CD4-positive, alpha-beta T cell (primary cell): ENCODE results near the gene EPOP. TPM values are rescaled to one million over a fixed set of nuclear protein-coding genes. Genes with fewer than 3 reads are reported as not detected.

Experiments used
- ATAC-seq: fragments of 200-7000 bp; cut with Tn5 transposase; one replicate; pipeline ENCODE4 v1.10.0; 2022; ENCODE audit warnings: mild to moderate bottlenecking; ENCODE audit not compliant: poor library complexity
- CTCF ChIA-PET: fragments of 350-600 bp; sonication (Branson Sonifier 250); formaldehyde crosslinking; loops from one replicate; lab custom pipeline; 2021; ENCODE audit warnings: antibody characterized with exemption, inconsistent platforms; lab: Charles Lee
- POLR2A ChIA-PET: fragments of 350-600 bp; sonication (Branson Sonifier 250); formaldehyde crosslinking; loops from one replicate; lab custom pipeline; 2021; ENCODE audit warnings: antibody characterized with exemption, inconsistent platforms; lab: Charles Lee
- DNase-seq, 14 experiments: peaks; one replicate each; pipeline ENCODE4 v3.0.0-alpha.2; 2013 to 2020; ENCODE audit warnings: mixed read lengths in 2 of 14
- H3K27ac ChIP-seq, 2 donors: one replicate each; pipeline versions ENCODE4 v1.5.1 to v1.7.0; 2013; ENCODE audit warnings: low read length in 2 of 2, low read depth in 1 of 2, mild to moderate bottlenecking in 1 of 2
- H3K27me3 ChIP-seq, 2 experiments: 1 replicate in 1 of 2; 2 replicates in 1 of 2; pipeline versions ENCODE4 v1.6.1 to v1.7.0; 2013; ENCODE audit warnings: low read length in 2 of 2, control low read depth in 1 of 2, mild to moderate bottlenecking in 1 of 2, moderate library complexity in 1 of 2; ENCODE audit not compliant: insufficient read depth in 2 of 2, control insufficient read depth in 1 of 2
- H3K36me3 ChIP-seq: one replicate; pipeline ENCODE4 v1.6.1; 2013; ENCODE audit warnings: low read length, control low read depth; ENCODE audit not compliant: insufficient read depth
- H3K4me1 ChIP-seq: one replicate; pipeline ENCODE4 v1.6.1; 2013; ENCODE audit warnings: low read length, control low read depth; ENCODE audit not compliant: insufficient read depth
- H3K4me3 ChIP-seq: one replicate; pipeline ENCODE4 v1.5.1; 2013; ENCODE audit warnings: mild to moderate bottlenecking, low read length, moderate library complexity
- H3K9me3 ChIP-seq, 2 experiments: 1 replicate in 1 of 2; 2 replicates in 1 of 2; pipeline versions ENCODE4 v1.6.1 to v1.7.0; 2013; ENCODE audit warnings: low read length in 2 of 2, mild to moderate bottlenecking in 2 of 2, control low read depth in 1 of 2, moderate library complexity in 1 of 2; ENCODE audit not compliant: control insufficient read depth in 1 of 2, insufficient read depth in 1 of 2
- H3K27ac Mint-ChIP-seq: one replicate; pipeline ENCODE4 v1.8.0; 2020; ENCODE audit warnings: mixed read lengths
- H3K27me3 Mint-ChIP-seq: one replicate; pipeline ENCODE4 v1.8.0; 2021; ENCODE audit warnings: mixed read lengths
- H3K36me3 Mint-ChIP-seq: one replicate; pipeline ENCODE4 v1.8.0; 2021; ENCODE audit warnings: low read depth, mixed read lengths
- H3K4me1 Mint-ChIP-seq: one replicate; pipeline ENCODE4 v1.8.0; 2021; ENCODE audit warnings: low read depth, mixed read lengths
- H3K4me3 Mint-ChIP-seq: one replicate; pipeline ENCODE4 v1.8.0; 2020; ENCODE audit warnings: mild to moderate bottlenecking, mixed read lengths
- H3K9me3 Mint-ChIP-seq: one replicate; pipeline ENCODE4 v1.8.0; 2020; ENCODE audit warnings: mixed read lengths
- CTCF ChIP-seq: fragments of 200-600 bp; IDR thresholded peaks from one replicate; pipeline ENCODE4 v1.8.0; 2022; ENCODE audit warnings: antibody characterized with exemption, mild to moderate bottlenecking
- intact Hi-C, 2 experiments: fragments of 100-400 bp; cut with DNase I in 1 of 2; cut with micrococcal nuclease in 1 of 2; formaldehyde crosslinking; loops; one replicate each; pipeline versions ENCODE4 v1.15.1 to v1.9.0; 2023 to 2025; cut with DNase I, micrococcal nuclease
- total RNA-seq, 174 experiments: library from RNA in 2 of 174; stranded (reverse) in 2 of 174; gene quantifications; one replicate each; pipeline ENCODE4 v1.2.3 and lab custom pipeline; 2021 to 2026

Gene EPOP
- total RNA-seq, 2 experiments from 2014 or later: 0.16 to 0.34 TPM

- Mint-ChIP-seq H3K4me3 (peak overlapping the region; percentile 95), H3K4me1 (peaks cover 54% of the 10 kb centered on the region), H3K9me3 (no peaks in the 10 kb centered on the region), H3K27me3 (no peaks in the 10 kb centered on the region), H3K27ac (peak overlapping the region; percentile 88), H3K36me3 (peaks cover 59% of the 10 kb centered on the region)
- TF ChIP-seq CTCF: no peak
- ChIA-PET POLR2A (interaction anchor here (0.5 to 7.0 kb wide), 26 partner anchors 9 to 459 kb away, joined by 3 to 180 read pairs (median 4); partner anchors contain the start of genes CISD3, LASP1, PIP4K2B and PSMB3), CTCF (interaction anchor here (1.9 kb wide), 1 partner anchor 25 kb away, joined by 6 read pairs; no protein-coding TSS in a partner anchor)
- peak; percentile 37 to 84 (median 66) for DNase-seq
- ATAC-seq: peak; percentile 4
- Histone ChIP-seq H3K4me1 (peaks cover 74% of the 10 kb centered on the region), H3K27me3 (no peaks in the 10 kb centered on the region), H3K27ac (peak overlapping the region; percentile 79 to 97), H3K36me3 (peaks cover 13% of the 10 kb centered on the region), H3K4me3 (peak overlapping the region; percentile 73), H3K9me3 (no peaks in the 10 kb centered on the region)
- intact Hi-C loops: loop anchor here (2.0 kb wide), 2 partner anchors 27 to 49 kb away; partner anchors contain the start of gene PSMB3 (in 2 of the 2)
Measured at GRCh38 chr17:38703742-38704605, 29.2 kb upstream of the EPOP start.

GRCh38 chr17:38702916-38703741 lies 28.4 kb upstream of the EPOP start:
- H3K36me3 ChIP-seq: peaks cover 7% of the 10 kb centered on the region
- no peaks in the 10 kb centered on the region for H3K27me3 ChIP-seq
- peak overlapping the region; percentile 73 for H3K4me3 ChIP-seq
- Mint-ChIP-seq H3K4me3 (peak overlapping the region; percentile 95), H3K9me3 (no peaks in the 10 kb centered on the region), H3K36me3 (peaks cover 51% of the 10 kb centered on the region), H3K27me3 (no peaks in the 10 kb centered on the region), H3K27ac (peak overlapping the region; percentile 88), H3K4me1 (peaks cover 51% of the 10 kb centered on the region)
- ATAC-seq (no peak), DNase-seq (peak in 2 of 14 experiments; percentile 28 to 37)
- H3K27ac ChIP-seq: peak overlapping the region; percentile 79 to 97
- CTCF ChIA-PET: interaction anchor here (1.9 to 2.3 kb wide), 2 partner anchors 25 to 32 kb away, joined by 6 to 11 read pairs; no protein-coding TSS in a partner anchor
- peaks cover 66% of the 10 kb centered on the region for H3K4me1 ChIP-seq
- POLR2A ChIA-PET: interaction anchor here (0.7 to 7.0 kb wide), 8 partner anchors 13 to 144 kb away, joined by 3 to 180 read pairs (median 8); partner anchors contain the start of genes CISD3 and PSMB3
- no peaks in the 10 kb centered on the region for H3K9me3 ChIP-seq
- no peak for TF ChIP-seq CTCF
- intact Hi-C loops: loop anchor here (1.0 to 2.0 kb wide), 2 partner anchors 26 to 28 kb away; no protein-coding TSS in a partner anchor
